Tibial artery (tissue), 4 donors: ENCODE results near the gene SERHL2.

Source experiments
- DNase-seq, 2 donors: peaks; one replicate each; pipeline ENCODE4 v3.0.0-alpha.2; 2019
- H3K27ac ChIP-seq, 2 donors: fragments of 200-600 bp; sonication (generic) in 1 of 2; 1 replicate in 1 of 2; 2 replicates in 1 of 2; pipeline ENCODE4 v1.5.1; 2018 to 2019; ENCODE audit warnings: mild to moderate bottlenecking in 1 of 2
- H3K27me3 ChIP-seq, 2 donors: fragments of 200-600 bp; sonication (generic) in 1 of 2; one replicate each; pipeline versions ENCODE4 v1.5.1 to v1.6.0; 2016 to 2019
- H3K36me3 ChIP-seq, 3 donors: fragments of 200-600 bp; sonication (generic) in 2 of 3; one replicate each; pipeline ENCODE4 v1.5.1; 2016 to 2019; ENCODE audit warnings: mild to moderate bottlenecking in 2 of 3
- H3K4me1 ChIP-seq, 4 donors: fragments of 200-600 bp; sonication (generic) in 2 of 4; 1 replicate in 3 of 4; 2 replicates in 1 of 4; pipeline ENCODE4 v1.5.1; 2016 to 2019
- H3K4me3 ChIP-seq, 2 donors: fragments of 200-600 bp; sonication (generic) in 1 of 2; 1 replicate in 1 of 2; 2 replicates in 1 of 2; pipeline ENCODE4 v1.5.1; 2018 to 2019; ENCODE audit warnings: mild to moderate bottlenecking in 2 of 2
- H3K9me3 ChIP-seq, 3 donors: fragments of 200-600 bp; sonication (generic) in 1 of 3; one replicate each; pipeline ENCODE4 v1.5.1; 2016 to 2019
- CTCF ChIP-seq, 2 experiments: fragments of 200-600 bp in 1 of 2; fragments of 450-650 bp in 1 of 2; IDR thresholded peaks; one replicate each; pipeline ENCODE4 v1.5.1; 2017 to 2019; ENCODE audit warnings: antibody characterized with exemption in 2 of 2, mild to moderate bottlenecking in 1 of 2, moderate library complexity in 1 of 2
- intact Hi-C: fragments of 100-400 bp; cut with DNase I; formaldehyde crosslinking; loops from one replicate; pipeline ENCODE4 v1.15.0; 2023; ENCODE audit warnings: low total_unique reads

SERHL2 gene

GRCh38 chr22:42623301-42623751 is 69.6 kb downstream of the SERHL2 start:
- peak overlapping the region; percentile 64 to 73 for H3K27ac ChIP-seq
- intact Hi-C loops = no loop called here
- DNase-seq = no peak

More at GRCh38 chr22:42623301-42623751, 69.6 kb downstream of the SERHL2 start:
- H3K27me3 ChIP-seq = no peaks in the 10 kb centered on the region
- no peak for TF ChIP-seq CTCF (IDR thresholded peaks at IDR 0.05)
- H3K9me3 ChIP-seq = no peaks in the 10 kb centered on the region
- H3K4me1 ChIP-seq = peaks cover 7 to 48% (median 27%) of the 10 kb centered on the region in 4 donors
- H3K4me3 ChIP-seq = no peak overlapping the region
- H3K36me3 ChIP-seq = peaks cover 59 to 89% (median 74%) of the 10 kb centered on the region in 3 donors
